CD4-positive, alpha-beta T cell treated with Interleukin-2 at 100 ng/mL for 4 hours (primary cell): ENCODE results near the gene TRAPPC13.
"Not testable (repeated sequence)": the region's sequence is repeated elsewhere in the genome, so short reads cannot be mapped to it uniquely, and the experiment has no call there.

ENCODE experiments used
- DNase-seq: peaks from one replicate; pipeline ENCODE4 v3.0.0-alpha.2; 2020; ENCODE audit warnings: low spot score

Gene TRAPPC13, protein sequence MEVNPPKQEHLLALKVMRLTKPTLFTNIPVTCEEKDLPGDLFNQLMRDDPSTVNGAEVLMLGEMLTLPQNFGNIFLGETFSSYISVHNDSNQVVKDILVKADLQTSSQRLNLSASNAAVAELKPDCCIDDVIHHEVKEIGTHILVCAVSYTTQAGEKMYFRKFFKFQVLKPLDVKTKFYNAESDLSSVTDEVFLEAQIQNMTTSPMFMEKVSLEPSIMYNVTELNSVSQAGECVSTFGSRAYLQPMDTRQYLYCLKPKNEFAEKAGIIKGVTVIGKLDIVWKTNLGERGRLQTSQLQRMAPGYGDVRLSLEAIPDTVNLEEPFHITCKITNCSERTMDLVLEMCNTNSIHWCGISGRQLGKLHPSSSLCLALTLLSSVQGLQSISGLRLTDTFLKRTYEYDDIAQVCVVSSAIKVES

DNA sequence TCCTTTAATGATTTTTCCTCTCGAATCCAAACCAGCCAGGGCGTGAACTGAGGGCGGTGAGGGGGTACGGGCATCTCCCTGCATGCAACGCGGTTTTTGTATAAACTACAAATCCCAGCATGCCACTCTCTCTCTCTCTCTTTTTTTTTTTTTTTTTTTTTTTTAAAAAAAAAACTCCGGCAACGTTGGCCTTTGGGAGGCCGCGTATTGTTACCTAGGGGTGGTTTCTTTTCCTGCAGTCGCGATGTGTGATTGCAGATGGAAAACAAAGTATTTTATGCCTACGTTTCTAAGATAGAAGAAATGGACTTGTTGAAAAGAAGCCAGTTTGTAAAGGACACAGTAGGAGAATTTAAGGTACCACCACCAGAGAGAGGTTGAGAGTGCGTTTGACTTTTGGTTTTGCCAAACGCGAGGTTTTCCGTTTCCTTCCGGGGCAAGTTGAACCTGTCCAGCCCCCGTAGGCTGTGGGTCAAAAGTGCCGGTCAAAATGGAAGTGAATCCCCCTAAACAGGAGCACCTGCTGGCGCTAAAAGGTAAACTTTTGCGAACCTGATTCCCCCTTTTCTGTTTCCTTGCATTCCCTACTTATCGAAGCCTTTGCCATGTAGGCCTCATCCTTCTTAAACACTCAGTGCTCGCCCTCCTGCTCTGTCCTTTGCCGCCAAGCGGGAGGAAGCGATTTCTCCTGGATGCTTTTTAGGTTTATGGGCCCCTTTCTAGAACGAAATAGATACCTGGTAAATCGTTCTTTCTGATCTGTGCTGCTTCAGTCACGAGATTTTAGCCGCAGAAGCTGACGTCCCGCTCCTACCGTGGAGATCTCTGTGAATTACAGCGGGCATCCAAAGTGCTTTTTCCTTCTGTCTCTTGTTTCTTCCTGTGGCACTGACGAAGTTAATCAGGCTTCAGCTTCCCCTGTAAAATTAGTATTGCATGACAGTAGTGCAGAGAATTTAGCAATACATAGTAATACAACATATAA, at the start of gene TRAPPC13, which contains the start of gene SHLD3:
TSS of gene TRAPPC13 (plus strand) at position 457 of the 985 bp plus-strand sequence. CDS start at position 491, 34 bp downstream.
TSS of gene SHLD3 (plus strand) at position 457 of the 985 bp plus-strand sequence. CDS start 4,561 bp downstream, outside the sequence.
- DNase-seq = peak; percentile 91

DNA sequence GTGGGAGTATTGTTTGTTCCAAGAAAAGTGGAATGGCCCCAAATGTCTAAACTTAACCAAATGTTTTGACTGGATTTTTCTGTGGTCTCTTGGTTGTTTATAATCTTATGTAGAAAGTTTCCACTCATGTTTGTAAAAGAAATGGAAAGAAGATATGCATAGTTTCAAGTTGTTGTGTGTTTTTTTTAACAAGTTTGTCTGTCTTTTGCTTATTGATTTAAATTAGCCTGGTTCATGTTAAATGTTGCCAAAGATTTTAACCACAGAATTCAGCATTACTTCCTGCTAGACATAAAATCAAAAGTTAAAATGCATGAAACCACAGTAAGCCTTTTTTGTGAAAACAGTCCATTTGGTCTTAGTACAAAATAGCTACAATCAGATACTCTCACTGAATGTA, 47.7 kb upstream of the TRAPPC13 start:
- DNase-seq = no peak

DNA sequence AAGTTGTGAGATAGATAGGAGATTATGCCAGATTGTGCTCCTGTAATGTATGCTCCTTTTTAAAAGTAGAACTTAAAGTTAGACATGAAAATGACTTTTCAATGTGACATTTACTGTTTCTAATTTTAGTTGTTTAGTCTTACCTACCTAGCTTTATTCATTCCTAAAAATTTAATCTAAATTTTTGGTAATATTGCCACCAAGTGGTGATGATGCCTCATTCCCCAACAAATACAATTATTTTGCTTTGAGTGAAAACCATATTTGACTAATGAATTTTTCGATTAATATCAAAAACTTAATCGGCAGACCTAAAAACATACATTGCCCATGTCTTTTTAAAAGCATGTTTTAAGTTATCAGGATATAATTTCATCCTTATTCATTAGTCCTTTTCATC, 36.1 kb upstream of the TRAPPC13 start:
- DNase-seq = no peak

DNA sequence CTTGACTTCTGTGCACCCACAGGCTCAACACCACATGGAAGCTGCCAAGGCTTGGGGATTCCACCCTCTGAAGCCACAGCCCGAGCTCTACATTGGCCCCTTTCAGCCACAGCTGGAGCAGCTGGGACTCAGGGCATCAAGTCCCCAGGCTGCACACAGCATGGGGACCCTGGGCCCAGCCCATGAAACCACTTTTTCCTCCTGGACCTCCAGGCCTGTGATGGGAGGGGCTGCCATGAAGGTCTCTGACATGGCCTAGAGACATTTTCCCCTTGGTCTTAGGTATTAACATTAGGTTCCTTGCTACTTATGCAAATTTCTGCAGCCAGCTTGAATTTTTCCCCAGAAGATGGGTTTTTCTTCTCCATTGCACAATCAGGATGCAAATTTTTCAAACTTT, 23.1 kb upstream of the TRAPPC13 start:
- not testable (repeated sequence) for DNase-seq

DNA sequence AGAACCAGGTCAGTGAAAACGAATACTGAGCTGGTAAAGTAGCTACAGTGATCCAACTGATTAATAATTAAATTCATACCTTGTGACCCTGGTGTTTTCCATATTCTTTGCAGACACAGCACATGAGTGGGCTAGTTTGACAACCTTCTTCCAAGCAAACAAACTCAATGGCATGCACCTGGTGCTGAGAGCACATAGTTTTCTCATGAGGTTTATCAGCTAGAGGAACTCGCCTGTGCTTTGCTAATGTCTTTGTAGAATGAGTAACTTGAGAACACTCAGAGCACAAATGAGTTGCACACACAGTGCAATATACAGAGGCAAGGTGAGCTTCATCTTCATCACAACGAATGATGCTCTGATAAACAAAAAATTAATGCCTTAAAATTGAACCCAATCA, 13.3 kb upstream of the TRAPPC13 start:
- DNase-seq = no peak

DNA sequence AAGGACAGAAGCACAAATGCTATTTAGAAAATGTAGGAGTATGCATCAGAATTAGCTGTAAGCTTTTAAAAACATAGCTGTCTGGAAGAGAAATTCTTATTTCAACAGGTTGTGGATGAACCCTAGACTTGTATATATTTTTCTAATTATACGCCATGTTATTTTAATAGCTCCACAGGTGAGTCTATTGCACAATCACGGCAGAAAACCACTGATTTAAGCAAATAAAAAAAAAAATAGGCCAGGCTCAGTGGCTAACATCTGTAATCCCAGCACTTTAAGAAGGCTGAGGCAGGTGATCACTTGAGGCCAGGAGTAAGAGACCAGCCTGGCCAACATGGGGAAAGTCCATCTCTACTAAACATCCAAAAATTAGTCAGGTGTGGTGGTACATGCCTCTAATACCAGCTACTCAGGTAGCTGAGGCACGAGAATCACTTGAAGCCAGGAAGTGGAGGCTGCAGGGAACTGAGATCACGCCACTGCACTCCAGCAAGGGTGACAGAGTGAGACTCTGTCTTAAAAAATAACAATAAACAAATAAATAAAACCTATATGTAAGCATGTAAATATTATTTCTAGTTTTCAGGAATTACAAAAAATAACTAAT, 12.4 kb upstream of the TRAPPC13 start:
- no peak for DNase-seq

DNA sequence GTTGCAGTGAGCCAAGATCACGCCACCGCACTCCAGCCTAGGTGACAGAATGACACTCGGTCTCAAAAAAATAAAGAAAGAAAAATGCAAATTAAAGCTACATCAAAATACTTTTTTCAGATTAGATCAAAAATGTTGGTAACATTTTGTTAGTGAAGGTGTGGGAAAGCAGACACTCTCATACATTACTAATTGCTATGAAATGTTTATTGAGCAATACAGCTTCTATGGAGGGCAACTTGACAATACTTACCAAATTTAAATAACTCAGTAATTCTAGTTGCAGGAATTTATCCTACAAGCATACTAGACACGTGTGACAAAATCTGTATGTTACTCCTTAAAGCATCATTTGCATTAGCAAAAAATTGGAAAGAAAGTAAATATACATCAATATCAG, 4.8 kb upstream of the TRAPPC13 start:
- DNase-seq = no peak

DNA sequence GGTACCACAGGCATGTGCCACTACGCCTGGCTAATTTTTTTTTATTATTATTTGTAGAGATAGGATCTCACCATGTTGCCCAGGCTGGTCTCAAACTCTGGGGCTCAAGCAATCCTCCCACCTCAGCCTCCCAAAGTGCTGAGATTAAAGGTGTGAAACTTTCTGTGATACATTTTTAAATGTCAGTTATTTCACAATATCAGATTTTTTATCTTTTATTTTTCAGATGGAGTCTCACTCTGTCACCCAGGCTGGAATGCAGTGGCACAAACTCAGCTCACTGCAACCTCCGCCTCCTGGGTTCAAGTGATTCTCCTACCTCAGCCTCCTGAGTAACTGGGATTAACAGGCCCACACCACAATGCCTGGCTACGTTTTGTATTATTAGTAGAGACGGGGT, 2.9 kb upstream of the TRAPPC13 start:
- not testable (repeated sequence) for DNase-seq

DNA sequence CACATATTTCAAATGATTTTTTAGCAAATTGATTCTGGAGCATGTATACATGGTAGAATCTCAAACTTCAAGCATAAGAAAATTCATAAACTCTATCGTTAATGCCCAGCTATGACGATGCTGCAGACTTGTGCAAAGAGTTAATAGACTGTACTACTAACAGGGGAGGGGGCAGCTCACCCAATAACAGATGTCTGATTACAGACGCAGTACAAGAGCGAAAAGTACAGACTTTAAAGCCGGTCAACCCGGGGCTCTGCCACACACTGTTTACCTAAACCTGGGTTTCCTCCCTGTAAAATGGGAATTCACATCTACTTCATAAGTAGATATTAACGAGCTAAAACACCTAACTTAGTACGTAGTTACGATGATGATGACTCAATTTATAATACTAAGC, 1.3 kb upstream of the TRAPPC13 start:
- DNase-seq = peak; percentile 0

DNA sequence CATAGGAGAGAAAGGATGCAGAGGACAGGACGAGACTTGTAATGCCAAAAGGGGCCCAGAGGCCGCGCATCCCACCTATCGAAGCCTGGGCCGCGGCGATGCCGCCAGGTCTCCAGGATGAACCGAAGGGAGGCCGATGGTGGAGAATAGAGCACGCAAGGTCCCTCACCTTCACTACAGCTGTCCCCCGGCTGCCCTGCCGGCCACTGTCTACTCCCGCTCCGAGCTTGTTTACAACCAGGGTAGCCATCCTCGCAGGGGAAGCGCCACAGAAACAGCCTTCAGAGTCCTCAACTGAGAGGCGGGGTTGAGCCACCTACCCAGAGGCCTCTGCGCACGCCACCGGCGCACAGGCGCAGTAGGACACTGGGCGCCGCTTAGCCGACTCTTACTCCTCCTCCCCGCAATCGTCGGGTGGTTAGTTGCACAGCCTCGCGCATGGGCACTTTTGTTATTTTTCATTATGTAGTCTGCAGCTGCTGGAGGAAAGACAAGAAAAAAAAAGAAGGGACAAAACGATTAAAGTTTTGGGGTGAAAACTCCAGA, 729 bp upstream of the TRAPPC13 start, which contains the start of gene TRIM23:
TSS of gene TRIM23 (minus strand) at position 309 of the 546 bp plus-strand sequence. CDS start at position 250, 59 bp downstream.
- peak; percentile 92 for DNase-seq

DNA sequence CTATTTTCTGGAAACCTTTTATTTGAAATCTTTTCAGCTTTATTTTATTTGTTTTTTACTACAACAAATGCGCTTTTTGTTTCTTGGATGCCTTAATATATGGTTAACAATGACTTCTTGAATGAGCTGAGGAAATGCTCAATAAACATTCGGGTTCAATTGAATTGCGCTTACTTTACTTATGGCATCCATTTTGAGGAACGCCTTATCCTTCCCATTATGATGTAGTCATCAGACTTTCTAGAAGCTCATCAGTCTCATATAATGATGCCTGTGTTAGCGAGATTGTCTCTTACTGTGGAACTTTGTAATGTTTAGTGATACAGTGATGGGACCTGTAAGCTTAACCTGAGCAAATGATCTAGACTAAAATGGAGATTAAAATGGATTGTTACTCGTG, 916 bp downstream of the TRAPPC13 start:
- DNase-seq = no peak

DNA sequence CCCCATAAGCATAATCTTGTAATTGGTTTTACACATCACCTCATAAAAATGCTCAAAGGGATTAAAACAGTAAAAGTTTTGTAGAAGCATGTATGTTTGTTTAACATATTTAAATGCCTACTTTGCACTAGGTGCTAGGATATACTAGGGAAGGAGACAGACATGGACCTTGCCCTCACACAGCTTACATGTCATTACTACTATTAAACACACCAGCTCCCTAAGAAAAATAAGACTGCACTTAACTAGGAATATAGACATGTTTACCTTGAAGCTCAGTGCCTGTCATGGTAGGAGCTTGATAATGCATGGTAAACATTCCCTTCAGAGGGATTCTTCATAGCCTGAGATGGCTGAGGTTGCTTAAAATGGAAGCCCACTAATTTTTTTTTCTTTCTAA, 6.2 kb downstream of the TRAPPC13 start:
- DNase-seq = no peak

DNA sequence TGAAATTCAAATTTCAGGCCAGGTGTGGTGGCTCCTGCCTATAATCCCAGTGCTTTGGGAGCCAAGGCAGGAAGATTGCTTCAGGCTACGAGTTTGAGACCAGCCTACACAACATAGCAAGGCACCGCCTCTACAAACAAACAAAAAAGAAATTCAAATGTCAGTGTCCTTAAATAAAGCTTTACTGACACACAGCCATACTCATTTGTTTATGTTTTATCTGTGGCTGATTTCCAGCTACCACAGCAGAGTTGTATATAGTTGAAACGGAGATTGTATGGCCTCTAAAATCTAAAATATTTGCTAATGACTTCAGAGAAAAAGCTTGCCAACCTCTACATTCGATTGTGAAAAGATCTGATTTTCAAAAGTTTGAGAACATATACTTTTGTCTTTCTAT, 15.4 kb downstream of the TRAPPC13 start:
- DNase-seq = no peak

DNA sequence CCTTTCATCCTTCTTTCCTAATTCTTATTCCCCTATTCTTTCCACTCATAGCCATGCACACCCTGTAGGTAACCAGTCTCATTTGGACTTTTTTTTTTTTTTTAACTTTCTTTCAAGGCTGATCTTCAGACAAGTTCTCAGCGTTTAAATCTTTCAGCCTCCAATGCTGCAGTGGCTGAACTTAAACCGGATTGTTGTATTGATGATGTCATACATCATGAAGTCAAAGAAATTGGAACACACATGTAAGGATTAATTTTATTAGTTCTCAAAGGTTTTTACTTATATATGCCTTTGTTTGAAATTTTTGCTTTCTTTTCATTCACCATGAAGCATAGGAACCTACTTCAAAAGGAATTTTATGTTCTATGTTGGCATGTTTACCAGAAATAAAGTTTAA, 22.1 kb downstream of the TRAPPC13 start:
- no peak for DNase-seq

DNA sequence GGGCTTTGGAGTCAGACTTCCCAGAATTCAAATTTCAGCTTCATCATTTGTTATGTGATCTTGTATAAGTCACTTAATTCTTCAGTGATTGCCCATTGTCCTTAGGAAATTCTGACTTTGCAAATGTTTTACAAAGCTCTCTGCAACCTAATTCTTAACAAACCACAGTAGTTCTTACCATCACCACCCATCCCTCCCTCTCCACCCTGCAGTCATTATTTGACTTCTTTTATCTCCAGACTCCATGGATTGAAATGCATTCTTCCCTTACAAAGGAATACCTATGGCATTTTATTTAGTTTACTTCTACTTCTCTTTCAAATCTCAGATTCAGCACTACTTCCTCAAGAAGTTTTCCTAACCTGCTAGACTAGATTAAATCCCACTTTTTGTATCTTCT, 23.1 kb downstream of the TRAPPC13 start:
- DNase-seq = no peak

DNA sequence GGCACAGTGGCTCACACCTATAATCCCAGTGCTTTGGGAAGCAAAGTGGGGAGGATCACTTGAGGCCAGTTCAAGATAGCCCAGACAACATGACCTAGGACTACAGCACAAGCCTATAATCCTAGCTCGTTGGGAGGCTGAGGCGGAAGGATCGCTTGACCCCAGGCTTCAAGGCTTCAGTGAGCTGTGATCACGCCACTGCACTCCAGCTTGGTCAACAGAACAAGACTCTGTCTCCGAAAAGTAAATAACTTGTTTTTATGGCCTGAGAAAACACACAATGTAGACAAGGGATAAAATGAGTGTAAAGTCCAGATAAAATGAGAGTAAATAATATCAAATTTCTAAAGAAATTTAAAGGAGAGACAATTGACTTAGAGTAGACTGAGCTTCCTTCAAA, 26.3 kb downstream of the TRAPPC13 start:
- no peak for DNase-seq

DNA sequence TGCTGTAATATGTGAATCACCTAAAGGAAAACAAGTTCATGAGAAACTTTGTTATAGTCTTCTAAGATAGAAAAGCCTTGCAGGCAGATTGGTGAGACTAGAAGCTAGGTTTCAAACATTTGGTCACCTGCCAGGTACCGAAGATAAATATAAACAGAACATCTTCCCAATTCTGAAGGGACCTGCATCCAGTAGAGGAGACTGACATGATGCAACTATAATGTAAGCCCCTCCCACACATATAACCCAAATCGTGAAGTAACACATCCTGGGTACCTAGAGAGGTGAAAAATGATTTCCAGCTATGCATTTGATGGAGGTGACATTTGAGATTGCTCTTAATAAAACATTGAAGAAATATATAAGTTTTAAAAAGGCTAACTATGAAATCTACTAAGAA, 29.9 kb downstream of the TRAPPC13 start:
- DNase-seq = no peak

DNA sequence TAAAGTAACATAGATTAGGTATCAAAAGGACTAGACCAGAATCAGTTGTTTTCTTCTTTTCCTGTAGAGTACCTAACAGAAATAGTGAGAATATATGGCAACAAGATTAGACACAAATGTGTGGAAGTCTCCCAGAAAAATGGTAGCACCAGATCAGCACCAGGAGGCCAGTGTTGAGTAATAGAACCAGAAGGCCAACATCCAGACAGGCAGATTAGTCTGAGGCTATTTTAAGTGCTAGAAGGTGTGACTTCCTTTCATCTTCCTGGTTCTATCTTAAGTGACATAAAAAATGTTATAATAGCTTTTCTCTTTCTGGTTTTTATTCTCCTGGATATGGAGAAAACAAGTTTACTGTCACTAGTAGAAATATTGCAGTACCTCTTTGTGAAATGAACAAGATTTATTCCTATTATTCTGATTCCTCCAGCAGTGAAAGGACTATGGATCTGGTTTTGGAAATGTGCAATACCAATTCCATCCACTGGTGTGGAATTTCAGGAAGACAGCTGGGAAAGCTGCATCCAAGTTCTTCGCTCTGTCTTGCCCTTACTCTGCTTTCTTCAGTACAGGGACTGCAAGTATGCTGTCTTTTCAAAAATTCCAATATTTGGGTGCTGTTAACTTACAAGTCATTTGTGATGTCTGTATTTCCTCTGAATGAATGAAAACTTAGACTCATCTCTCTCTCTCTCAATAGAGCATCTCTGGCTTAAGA, 39.1 kb downstream of the TRAPPC13 start:
- DNase-seq = no peak

DNA sequence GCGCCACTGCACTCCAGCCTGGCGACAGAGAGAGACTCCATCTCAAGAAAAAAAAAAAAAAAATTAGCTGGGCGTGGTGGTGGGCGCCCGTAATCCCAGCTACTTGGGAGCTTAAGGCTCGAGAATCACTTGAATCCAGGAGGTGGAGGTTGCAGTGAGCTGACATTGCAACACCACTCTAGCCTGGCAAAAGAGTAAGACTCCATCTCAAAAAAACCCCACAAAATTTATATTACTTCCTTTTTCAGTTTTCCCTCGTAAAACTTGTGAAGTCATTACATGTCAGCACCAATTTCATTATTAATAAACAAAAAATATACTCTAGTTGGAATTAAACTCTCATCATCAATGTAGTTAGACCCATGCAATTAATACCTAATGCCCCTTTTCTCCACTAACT, 43.9 kb downstream of the TRAPPC13 start:
- DNase-seq = no peak

DNA sequence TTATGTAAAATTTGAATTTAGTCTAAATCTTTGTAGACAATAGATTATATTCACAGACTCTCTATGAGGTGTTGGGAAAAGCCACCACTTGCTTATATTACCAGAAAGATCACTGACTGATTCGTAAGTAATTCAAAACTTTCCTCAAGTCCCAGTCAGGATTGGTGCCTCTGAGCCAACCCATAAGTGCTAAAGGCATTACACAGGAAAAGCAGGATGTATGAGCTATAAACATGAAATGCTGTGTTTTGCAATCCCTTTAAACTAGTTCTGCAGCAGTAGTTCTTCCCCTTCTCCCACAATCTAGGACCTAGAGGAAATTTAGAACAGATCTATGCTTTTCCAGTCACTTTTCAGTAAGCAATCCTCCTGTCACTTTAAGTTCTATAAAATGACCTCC, 48.0 kb downstream of the TRAPPC13 start:
- DNase-seq = no peak

DNA sequence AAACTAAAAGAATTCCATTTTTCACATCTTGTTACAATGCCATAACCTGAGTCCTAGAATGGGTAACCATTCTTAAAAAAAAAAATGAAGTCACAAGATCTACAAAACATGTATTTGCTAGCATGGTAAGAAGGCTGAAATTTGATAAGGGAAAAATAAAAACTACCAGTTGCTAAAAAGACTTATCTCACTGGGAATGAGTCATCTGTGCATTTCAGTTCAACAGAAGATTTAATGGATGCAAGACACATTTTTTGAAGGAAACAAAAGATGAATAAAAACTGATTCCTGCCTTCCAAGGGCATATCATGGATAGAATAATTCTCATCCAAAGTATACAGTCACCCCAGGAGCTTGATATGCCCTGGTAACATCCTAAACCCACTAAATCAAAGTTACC, 49.9 kb downstream of the TRAPPC13 start:
- DNase-seq = no peak
